NCI-H748 (cell line): ENCODE data around the gene PHLPP2.
"Not testable (repeated sequence)": the region's sequence is repeated elsewhere in the genome, so short reads cannot be mapped to it uniquely, and the experiment has no call there.

Experiments
- DNase-seq: peaks from one replicate; lab custom pipeline; 2025; ENCODE audit not compliant: unreplicated experiment; lab: John Stamatoyannopoulos, UW

Gene PHLPP2

DNA sequence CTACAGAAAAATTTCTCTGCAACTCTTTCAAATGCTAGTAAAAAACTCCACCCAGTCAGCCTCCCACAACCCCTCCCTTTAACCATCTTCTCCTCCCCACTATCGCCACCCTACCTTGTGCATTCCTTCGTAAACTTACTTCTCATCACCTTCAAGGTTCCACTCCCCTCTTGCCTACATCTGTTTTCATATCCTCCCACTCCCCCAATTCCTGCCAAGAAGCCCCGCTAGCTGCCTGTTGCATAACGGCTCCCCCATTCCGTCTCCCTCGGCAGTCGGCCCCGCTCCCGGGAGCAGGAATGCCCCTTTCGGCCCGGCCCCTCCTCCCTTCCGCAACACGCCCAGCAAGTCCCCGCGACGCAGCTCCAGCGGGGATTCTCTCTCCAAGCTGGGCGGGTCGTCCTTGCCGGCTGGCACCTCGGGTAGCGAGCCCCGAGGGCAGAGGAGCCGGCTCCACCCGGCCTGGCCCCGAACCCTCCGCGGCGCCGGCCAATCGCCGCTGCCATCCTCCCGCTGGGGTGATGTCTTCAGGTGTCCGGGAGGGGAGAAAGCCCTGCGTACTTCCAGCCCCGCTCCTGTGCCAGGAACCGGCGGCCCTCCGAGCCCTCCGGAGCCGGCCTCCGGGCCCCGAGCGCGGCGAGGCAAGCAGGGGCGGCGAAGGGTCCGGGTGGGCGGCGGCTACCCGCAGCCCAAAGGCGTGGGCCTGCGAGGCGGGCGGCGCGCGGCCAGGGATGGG is 1.5 kb downstream of the PHLPP2 start:
- DNase-seq: peak; percentile 82

DNA sequence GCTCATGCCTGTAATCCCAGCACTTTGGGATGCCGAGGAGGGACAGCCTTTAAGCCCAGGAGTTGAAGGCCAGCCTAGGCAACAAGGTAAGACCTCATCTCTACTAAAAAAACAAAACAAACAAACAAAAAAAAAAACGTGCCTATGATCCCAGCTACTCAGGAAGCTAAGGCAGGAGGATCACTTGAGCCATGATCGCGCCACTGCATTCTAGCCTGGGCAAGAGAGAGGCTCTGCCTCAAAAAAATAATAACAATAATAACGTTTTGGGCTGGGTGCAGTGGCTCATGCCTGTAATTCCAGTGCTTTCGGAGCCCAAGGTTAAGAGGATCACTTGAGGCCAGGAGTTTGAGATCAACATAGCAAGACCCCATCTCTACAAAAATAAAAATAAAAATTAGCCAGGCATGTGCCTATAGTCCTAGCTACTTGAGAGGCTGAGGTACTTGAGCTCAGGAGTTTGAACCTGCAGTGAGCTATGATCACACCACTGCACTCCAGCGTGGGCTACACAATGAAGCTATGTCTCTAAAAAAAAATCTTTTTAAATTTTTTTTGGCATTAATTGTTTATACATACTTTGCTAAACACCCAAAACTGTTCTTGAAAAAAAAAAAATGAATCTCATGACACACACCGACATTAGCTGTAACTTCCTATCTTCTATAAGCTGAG is 3.3 kb downstream of the PHLPP2 start:
- DNase-seq: no peak

DNA sequence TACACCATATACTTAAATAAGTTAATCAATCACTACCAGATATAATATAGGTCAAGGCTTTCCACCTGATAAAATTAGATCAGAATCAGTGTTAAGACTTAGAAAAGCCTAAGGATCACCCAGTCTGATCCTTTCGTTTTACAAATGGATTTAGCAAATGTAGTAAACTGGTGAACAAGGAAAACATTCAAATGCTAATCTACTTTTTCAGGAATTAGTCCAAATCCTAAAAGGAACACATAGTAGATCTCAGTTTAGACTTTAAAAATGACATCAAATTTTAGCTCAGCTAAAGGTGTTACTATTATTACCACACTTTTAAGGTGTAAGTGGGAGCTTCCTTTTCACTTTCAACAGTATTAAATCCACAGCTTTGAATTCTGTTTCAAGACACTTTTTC is 12.0 kb downstream of the PHLPP2 start:
- no peak for DNase-seq

DNA sequence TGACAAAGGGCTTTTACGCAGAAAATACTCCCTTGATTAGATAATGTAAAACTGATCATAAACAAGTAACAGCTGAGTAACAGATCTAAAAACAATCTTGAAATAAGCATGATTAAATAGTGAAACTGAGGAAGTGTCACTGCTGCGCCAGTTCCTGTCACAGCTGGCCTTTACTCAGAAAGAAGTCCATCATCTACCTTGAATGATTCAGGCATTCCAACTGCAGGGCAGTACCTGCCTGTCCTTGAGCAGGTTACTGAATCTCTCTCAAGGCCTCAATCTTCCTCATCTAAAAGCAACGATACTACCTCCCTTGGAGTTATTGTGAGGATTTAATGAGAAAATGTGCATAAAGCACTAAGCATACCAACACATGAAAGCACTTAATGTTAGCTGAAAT is 12.7 kb downstream of the PHLPP2 start:
- no peak for DNase-seq

DNA sequence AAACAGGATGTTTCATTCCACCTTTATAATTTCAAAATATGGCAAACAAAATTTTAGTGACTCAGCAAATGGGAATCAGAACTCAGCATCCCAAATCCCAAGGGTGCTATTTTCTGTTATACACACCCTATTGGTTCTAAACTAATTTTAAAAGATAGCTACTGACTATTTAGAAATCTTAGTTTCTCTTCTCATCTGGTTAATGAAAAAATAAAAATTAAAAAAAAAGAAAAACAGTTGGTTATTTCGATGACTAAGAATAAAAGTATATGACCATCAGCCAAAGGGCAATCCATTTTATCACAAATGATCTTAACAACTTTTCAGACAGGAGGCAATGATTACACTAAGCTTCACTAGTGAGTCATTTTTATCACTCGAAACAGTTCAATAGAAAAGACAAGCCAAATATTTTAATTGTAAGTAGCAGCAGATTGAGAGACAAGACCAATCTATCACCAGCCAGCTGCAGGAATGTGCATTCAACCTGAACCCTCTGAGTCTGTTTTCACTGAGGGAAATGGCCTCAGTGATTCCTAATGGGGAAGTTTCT is 15.2 kb downstream of the PHLPP2 start:
- DNase-seq: no peak

DNA sequence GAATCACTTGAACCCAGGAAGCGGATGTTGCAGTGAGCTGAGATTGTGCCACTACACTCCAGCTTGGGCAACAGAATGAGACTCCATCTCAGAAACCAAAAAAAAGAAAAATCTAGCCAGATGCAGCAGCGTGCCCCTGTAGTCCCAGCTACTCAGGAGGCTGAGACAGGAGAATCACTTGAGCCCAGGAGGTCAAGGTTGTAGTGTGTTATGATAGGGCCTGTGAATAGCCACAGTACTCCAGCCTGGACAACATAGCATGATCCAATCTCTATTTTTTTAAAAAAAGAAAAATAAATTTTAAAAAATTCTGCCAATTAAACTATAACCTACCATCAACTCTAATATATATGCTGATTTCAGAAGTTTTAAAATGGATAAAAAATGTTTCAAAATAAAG is 15.8 kb downstream of the PHLPP2 start:
- DNase-seq: no peak

DNA sequence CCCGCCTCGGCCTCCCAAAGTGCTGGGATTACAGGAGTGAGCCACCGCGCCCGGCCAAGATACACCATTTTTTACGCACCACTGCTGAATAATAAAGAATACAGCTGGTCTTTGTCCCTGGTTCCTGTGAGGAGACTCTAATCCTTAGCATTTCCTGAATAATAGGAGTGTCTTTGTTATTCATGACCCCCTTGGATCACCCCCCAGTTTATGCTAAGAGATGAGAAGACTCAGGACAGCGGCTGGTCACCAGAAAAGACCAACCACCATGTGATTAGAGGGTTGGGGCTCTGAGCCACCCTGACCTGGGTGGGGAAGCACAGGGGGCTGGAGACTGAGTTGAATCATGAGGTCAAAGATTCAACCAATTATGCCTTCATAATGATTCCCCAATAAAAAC is 17.3 kb downstream of the PHLPP2 start:
- no peak for DNase-seq

DNA sequence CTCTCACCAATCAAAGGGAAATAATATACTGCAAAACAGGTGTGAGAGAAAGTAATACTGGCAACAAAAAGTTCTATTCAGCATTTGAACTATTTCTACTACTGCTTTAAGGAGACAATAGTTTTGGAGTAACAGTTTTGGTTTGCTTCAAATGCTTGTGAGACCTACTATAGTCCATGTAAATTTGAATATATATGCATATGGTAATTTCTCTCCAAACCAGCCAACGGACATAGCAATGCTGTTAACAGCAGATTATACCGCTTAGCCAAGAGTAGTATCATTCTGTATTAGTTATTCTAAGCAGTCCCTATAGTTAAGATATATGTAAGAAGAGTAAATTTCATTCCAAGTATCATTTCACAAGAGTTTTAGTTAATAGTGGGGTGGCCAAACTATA is 18.5 kb downstream of the PHLPP2 start:
- DNase-seq: no peak

DNA sequence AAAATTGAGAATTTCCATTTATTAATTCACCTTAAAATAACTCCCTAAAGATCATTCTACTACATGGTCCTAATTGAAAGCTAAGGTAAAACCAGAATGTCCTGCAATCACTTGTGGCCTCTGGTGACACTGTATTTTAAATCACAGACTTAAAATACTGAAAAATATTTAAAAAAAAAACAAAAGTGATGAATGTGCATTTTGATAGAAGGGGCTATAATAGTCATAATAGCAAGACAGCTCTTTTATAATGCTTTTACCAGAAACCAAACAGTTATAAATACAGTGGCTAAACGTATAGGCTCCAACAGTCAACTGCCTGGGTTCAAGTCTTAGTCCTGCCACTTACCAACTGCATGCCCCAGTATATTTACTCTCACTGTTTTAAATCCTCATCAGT is 21.2 kb downstream of the PHLPP2 start:
- DNase-seq: no peak

DNA sequence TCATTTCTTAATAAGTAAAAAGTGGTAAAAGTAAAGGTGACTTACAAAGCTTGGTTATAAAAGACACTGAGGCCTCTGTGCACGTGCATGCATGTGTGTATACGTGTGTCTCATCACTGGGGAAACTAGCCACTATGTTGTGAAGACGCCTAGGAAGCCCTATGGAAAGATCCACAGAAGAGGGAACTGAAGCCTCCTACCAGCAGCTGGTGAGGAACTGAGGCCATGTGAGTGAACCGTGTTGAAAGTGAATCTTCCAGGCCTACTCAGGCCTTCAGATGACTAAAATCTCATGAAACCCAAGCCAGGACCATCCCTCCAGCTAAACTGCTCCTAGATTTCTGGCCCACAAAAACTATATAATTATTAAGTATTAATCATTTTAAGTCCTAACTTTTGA is 23.7 kb downstream of the PHLPP2 start:
- DNase-seq: no peak

DNA sequence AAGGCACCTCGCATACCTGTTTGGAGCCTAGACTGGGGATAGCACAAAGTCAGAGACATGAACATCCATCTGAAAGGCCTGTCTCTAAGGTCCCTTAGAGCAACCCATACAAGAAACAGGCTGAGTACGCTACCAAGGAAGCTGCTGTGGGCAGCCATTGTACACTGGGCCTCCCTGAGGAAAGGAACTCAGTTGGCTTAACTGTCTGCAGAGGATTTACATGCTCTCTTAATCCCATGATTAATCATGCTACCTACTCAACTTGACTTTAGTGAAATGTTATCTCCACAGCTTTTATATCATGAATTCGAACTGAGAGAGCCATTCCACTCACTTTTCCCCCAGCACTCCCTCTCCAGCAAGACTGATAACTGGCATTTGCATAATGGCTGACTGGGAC is 26.0 kb downstream of the PHLPP2 start:
- DNase-seq: no peak

DNA sequence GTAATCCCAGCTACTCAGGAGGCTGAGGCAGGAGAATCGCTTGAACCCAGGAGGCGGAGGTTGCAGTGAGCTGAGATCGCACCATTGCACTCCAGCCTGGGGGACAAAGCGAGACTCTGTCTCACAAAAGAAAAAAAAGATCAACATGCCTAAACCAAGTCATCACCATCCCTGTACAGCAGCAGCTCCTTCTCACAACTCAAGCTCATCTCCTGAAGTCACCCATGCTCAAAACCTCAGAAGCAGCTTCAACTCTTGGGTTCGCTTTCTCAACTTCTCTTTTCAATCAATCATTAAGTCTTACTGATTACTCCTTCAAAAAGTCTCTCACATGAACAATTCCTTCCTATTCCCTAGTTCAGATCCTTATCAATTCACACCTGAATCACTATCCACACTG is 31.3 kb downstream of the PHLPP2 start:
- DNase-seq: no peak

DNA sequence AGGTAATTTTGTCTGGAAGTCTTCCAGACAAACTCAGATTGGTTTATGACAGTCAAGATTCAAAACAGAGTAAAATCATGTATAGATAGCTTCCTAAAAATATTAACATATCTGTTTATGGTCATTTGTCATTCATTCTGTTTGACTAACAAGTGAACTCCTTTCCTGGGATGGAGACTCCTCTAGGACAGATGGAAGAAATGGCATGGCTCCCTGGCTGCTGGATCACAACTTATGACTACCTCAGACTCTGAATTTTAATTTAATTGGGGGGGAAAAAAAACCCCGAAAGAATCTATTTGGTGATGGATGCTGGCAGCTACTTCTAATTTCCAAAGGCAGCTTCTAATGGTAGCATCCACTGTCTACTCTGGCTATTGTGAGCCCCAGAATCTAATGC is 34.6 kb downstream of the PHLPP2 start:
- DNase-seq: no peak

DNA sequence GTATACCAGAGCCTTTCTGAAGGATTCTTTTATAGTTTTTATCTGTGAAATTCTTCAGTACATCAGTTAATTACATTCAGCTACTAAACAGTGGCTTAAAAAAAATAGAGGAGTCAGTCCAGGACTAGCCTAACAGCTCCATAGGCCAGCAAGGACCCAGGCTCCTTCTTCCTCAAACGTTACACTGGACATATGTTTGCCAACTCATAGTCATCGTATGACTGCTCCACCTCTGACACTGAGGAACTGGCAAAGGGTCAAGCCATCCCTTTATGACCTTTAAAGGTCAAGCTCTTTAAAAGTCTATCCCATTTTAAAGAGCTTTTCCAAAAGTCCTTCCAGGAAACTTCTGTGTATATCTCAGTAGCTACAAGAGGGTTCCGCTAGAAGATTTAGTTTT is 36.6 kb downstream of the PHLPP2 start:
- DNase-seq: no peak

DNA sequence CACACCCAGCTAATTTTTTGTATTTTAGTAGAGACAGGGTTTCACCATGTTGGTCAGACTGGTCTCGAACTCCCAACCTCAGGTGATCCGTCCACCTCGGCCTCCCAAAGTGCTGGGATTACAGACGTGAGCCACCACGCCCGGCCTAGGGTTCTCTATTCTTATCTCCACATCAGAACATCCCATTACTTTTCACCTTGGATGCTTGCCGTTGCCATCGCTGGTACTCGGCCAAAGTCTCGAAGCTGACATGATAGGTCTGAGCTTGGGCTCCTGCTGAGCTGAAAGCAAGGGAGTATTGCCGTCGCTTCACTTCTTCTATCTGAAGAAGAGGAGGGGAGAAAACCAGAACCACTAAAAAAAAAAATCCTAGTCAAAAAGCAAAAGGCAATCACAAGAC is 40.2 kb downstream of the PHLPP2 start:
- DNase-seq: not testable (repeated sequence)

DNA sequence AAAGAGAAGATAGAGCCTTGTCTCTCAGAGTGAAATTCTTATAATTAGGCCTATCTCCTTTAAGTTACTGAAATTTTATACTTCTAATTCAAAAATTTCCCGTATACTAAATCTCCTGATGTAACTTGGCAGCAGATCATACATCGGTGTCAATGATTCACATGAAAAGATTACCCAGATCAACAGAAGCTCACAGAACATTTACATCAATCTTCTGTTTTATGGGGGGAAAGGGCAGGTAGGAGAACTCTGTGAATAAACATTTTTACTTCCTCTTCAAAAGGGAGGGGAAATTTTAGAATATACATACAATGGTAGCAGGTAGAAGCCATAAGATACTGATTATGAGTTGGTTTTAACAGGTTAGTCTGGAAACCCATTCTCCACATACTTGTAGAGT is 43.1 kb downstream of the PHLPP2 start:
- no peak for DNase-seq

DNA sequence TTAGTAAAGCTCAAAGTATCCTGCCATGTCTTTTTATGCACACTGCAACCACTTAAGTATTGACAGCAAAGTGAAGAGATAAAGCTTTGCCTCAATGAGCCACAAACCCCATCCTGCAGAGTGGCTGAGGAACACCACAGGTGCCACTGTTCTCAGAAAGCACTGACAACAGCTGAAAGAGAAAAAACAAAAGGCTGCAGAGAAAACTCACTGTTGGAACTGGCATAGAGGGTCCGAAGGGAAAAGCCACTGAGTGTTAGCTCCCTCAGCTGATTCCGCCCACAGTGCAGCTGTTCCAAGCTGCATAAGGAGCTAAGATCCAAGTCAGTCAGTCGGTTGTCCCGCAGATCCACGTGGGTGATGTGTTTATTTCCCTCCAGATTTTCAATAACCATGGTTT is 48.3 kb downstream of the PHLPP2 start:
- no peak for DNase-seq

DNA sequence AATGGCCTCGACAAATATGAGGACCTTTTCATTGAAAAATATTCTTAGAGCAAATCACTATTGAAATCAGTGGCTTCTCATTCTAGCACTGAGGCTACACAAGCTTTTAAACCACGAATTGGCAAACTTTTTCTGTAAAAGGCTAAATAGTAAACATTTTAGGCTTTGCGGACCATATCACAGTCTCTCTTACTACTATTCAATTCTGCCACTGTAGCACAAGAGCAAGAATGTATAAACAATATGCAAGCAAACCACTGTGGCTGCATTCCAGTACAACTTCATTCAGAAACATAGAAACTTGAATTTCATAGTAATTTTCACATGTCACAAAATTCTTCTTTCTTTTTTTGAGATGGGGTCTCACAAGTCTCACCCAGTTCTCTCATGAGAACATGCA is 49.1 kb downstream of the PHLPP2 start:
- DNase-seq: no peak

DNA sequence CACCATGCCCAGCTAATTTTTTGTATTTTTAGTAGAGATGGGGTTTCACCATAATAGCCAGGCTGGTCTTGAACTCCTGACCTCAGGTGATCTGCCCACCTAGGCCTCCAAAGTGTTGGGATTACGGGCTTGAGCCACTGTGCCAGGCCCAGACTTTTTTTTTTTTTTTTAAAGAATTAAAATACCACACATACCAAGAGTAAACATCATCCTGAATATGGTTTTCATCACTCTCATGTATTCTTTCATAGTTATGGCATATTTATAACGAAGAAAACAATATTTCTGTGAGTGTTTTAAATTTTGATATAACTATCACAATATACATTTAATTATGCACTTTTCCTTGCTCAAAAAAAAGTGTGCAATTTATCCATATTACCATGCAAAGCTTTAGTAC is 50.3 kb downstream of the PHLPP2 start:
- no peak for DNase-seq

DNA sequence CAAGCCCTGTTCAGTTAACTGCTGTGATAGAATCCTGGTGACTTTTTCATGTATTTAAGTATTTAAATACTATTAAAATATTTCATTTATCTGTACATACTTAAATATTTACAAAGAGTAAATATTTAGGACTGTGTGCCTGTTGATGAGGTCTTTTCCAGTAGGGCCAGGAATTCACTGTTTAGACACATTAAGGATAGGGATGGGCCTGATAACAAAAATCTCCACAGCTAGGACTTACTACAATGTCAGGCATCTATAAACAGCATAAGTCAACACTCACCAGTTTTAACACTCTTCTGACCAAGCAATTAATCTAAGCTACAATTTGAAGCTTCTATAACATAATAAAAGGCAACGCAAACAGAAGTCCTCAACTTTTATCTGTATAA is 50.9 kb downstream of the PHLPP2 start:
- no peak for DNase-seq

DNA sequence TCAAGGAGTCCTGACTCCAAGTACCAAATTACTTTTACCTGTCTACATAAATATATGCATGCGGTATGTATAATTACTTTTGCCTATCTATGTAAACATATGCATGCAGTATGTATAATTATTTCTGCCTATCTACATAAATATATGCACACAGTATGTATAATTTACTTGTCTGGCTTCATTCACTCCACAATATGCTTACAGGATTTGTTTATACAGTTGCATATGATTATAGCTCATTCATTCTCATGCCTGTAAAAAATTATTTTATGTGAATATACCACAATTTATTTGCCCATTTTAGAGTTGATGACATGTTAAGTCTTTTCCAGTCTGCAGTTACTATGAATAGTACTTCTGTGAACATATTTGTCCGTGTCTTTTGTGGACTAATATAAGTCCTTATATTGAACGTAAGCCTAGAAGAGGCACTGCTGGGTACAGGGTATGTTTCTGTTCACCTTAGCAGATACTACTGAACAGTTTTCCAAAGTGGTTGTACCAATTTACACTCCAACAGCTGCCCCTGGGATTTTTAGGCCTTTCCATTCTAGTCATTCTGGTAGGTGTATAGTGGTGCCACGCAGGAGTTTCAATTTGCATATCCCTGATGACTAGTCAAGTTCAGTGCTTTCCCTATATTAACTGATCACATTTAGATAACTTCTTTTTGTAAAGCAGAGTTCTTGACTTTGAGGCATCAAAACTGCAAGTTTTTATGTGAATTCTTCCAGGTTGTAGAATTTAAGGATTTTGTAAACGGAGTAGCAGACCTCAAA is 51.5 kb downstream of the PHLPP2 start:
- DNase-seq: no peak

DNA sequence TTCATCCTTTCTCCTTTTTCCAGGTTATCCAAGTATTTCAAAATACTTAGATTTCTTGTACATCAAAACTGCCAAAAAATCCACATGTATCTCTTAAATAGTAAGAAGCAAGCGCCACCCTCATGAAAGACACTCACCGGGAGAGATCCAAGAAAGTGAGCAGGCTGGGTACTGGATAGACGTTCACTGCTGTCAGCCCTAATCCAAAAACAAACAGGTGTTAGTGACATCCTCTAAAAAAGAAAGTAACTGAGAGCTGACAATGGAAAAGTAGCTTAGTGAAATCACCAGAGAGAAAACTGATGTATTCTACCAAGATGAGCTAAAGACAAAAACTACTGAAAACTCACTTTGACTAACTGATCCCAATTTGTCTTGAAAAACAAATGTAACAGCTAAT is 52.4 kb downstream of the PHLPP2 start:
- no peak for DNase-seq
